PC-3 (cell line): Measurements from ENCODE around the gene COPS3. TPM values are rescaled to one million over a fixed set of nuclear protein-coding genes. Genes with fewer than 3 reads are reported as not detected.
A peak's percentile ranks its signal among the peaks of the same experiment; 100 is the strongest.

Experiments used
- ATAC-seq: fragments of 200-7000 bp; cut with Tn5 transposase; 2 replicates; pipeline ENCODE4 v1.9.1; 2020; ENCODE audit warnings: mild to moderate bottlenecking, moderate library complexity
- BruUV-seq: library from RNA; stranded (reverse); fragments of 400-500 nt; replicated peaks from 2 replicates; lab custom pipeline; 2021; lab: Mats Ljungman, UMichigan
- CTCF ChIA-PET: fragments of 300-600 bp; sonication (Branson Sonifier 250); formaldehyde crosslinking; loops from one replicate; lab custom pipeline; 2022; ENCODE audit warnings: antibody characterized with exemption; lab: Charles Lee
- POLR2A ChIA-PET: fragments of 300-600 bp; sonication (Branson Sonifier 250); formaldehyde crosslinking; loops from one replicate; lab custom pipeline; 2022; ENCODE audit warnings: antibody characterized with exemption; ENCODE audit not compliant: unreplicated experiment; lab: Charles Lee
- DNase-seq: peaks from one replicate; pipeline ENCODE4 v3.0.0-alpha.2; 2015
- H2AFZ ChIP-seq: fragments of 300-600 bp; sonication (generic); 2 replicates; pipeline ENCODE4 v1.6.0; 2016; ENCODE audit warnings: antibody characterized with exemption, low read length
- H3F3A ChIP-seq: fragments of 300-600 bp; sonication (generic); one replicate; pipeline ENCODE4 v1.6.0; 2017; ENCODE audit warnings: antibody characterized with exemption, low read length, control low read depth, mild to moderate bottlenecking; ENCODE audit not compliant: unreplicated experiment
- H3K27ac ChIP-seq: fragments of 300-600 bp; sonication (generic); 2 replicates; pipeline ENCODE4 v1.5.1; 2016; ENCODE audit warnings: mild to moderate bottlenecking, low read length
- H3K27me3 ChIP-seq: fragments of 300-600 bp; sonication (generic); 2 replicates; pipeline ENCODE4 v1.6.1; 2016; ENCODE audit warnings: low read length, mixed read lengths
- H3K36me3 ChIP-seq: fragments of 300-600 bp; sonication (generic); 2 replicates; pipeline ENCODE4 v1.6.1; 2016; ENCODE audit warnings: low read depth, mixed run types, low read length, mixed read lengths
- H3K4me1 ChIP-seq: fragments of 300-600 bp; sonication (generic); 2 replicates; pipeline ENCODE4 v1.5.1; 2016; ENCODE audit warnings: low read length; ENCODE audit not compliant: insufficient read depth
- H3K4me2 ChIP-seq: fragments of 300-600 bp; sonication (generic); 2 replicates; pipeline ENCODE4 v1.6.0; 2016; ENCODE audit warnings: low read length
- H3K4me3 ChIP-seq: fragments of 300-600 bp; sonication (generic); 2 replicates; pipeline ENCODE4 v1.5.1; 2016; ENCODE audit warnings: mild to moderate bottlenecking, low read length, mixed read lengths
- H3K79me2 ChIP-seq: fragments of 300-600 bp; sonication (generic); 2 replicates; pipeline ENCODE4 v1.6.1; 2017; ENCODE audit warnings: low read length, mixed read lengths
- H3K9ac ChIP-seq: fragments of 300-600 bp; sonication (generic); 2 replicates; pipeline ENCODE4 v1.6.0; 2016; ENCODE audit warnings: mild to moderate bottlenecking, low read length
- H3K9me2 ChIP-seq: fragments of 300-600 bp; sonication (generic); replicated peaks from 2 replicates; pipeline ENCODE4 v1.6.1; 2016; ENCODE audit warnings: mixed run types, low read length, mixed read lengths
- H3K9me3 ChIP-seq: fragments of 300-600 bp; sonication (generic); 2 replicates; pipeline ENCODE4 v1.6.1; 2016; ENCODE audit warnings: low read length, mixed read lengths
- H4K20me1 ChIP-seq: fragments of 300-600 bp; sonication (generic); 2 replicates; pipeline ENCODE4 v1.6.1; 2016; ENCODE audit warnings: low read length, mixed read lengths
- EZH2 ChIP-seq: fragments of 300-600 bp; sonication (generic); IDR thresholded peaks from one replicate; pipeline ENCODE4 v1.6.1; 2017; ENCODE audit warnings: antibody characterized with exemption, mild to moderate bottlenecking, low read length; ENCODE audit not compliant: unreplicated experiment
- EZH2phosphoT487 ChIP-seq: fragments of 300-600 bp; sonication (generic); IDR thresholded peaks from 2 replicates; pipeline ENCODE4 v1.6.1; 2018; ENCODE audit warnings: mild to moderate bottlenecking, antibody characterized with exemption, low read length, borderline replicate concordance
- intact Hi-C: fragments of 100-400 bp; cut with micrococcal nuclease; formaldehyde crosslinking; loops from 2 replicates; pipeline ENCODE4 v1.9.0; 2023
- total RNA-seq: library from RNA; depleted of rRNA; stranded (reverse); fragments of >200 nt; gene quantifications from 2 replicates; pipeline ENCODE4 v1.2.3, GENCODE V29; 2014
- TF ChIP-seq, protein P1 (sequence below): fragments of 300-600 bp; sonication (generic); conservative IDR thresholded peaks from 2 replicates; pipeline ENCODE4 v1.5.1; 2017; ENCODE audit warnings: antibody characterized with exemption, low read depth, mild to moderate bottlenecking, low read length

Gene COPS3
- total RNA-seq, 1 experiment from 2014 or later = 205 TPM

DNA sequence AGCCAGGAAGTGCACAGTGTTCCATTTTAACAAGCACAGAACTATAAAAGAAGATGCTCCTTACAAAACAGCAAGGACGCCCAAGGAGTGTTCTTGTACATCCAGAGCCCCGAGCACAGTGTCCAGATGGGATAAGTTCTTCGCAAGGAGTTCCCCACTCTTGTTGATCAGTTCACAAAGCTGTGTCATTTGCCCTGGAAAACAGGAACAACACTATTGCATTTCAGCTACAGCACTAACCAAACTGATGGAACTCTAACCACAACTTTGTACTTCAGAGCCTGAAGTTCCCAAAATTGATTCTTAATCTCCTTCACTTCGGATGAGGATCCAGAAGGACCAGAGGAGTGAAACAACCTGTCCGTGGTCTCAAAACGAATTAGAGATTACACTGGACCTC, 5.1 kb downstream of the COPS3 start:
- no peak overlapping the region for H3K27ac ChIP-seq
- H3K9me3 ChIP-seq = no peaks in the 10 kb centered on the region
- no peaks in the 10 kb centered on the region for H3K27me3 ChIP-seq
- peaks cover 83% of the 10 kb centered on the region for H3K79me2 ChIP-seq
- no peak overlapping the region for H2AFZ ChIP-seq
- no peak for ATAC-seq
- no peak overlapping the region for H3K4me2 ChIP-seq
- DNase-seq = no peak
- peaks cover 11% of the 10 kb centered on the region for H3K4me1 ChIP-seq
- peaks cover 36% of the 10 kb centered on the region for H3K36me3 ChIP-seq
- no peak overlapping the region for H3K9ac ChIP-seq
- no peak overlapping the region for H3K4me3 ChIP-seq
- ChIA-PET POLR2A (no interaction called here), CTCF (interaction anchor here (0.6 kb wide), 1 partner anchor 8 kb away, joined by 4 read pairs; no protein-coding TSS in a partner anchor)
- H3F3A ChIP-seq = no peaks in the 10 kb centered on the region
- intact Hi-C loops = no loop called here
- H3K9me2 ChIP-seq = no peaks in the 10 kb centered on the region
- no TSS peak for BruUV-seq
- TF ChIP-seq EZH2 (no peak), EZH2phosphoT487 (no peak)
- TF ChIP-seq, protein P1, sequence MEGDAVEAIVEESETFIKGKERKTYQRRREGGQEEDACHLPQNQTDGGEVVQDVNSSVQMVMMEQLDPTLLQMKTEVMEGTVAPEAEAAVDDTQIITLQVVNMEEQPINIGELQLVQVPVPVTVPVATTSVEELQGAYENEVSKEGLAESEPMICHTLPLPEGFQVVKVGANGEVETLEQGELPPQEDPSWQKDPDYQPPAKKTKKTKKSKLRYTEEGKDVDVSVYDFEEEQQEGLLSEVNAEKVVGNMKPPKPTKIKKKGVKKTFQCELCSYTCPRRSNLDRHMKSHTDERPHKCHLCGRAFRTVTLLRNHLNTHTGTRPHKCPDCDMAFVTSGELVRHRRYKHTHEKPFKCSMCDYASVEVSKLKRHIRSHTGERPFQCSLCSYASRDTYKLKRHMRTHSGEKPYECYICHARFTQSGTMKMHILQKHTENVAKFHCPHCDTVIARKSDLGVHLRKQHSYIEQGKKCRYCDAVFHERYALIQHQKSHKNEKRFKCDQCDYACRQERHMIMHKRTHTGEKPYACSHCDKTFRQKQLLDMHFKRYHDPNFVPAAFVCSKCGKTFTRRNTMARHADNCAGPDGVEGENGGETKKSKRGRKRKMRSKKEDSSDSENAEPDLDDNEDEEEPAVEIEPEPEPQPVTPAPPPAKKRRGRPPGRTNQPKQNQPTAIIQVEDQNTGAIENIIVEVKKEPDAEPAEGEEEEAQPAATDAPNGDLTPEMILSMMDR = no peak
- H4K20me1 ChIP-seq = peaks cover 47% of the 10 kb centered on the region

DNA sequence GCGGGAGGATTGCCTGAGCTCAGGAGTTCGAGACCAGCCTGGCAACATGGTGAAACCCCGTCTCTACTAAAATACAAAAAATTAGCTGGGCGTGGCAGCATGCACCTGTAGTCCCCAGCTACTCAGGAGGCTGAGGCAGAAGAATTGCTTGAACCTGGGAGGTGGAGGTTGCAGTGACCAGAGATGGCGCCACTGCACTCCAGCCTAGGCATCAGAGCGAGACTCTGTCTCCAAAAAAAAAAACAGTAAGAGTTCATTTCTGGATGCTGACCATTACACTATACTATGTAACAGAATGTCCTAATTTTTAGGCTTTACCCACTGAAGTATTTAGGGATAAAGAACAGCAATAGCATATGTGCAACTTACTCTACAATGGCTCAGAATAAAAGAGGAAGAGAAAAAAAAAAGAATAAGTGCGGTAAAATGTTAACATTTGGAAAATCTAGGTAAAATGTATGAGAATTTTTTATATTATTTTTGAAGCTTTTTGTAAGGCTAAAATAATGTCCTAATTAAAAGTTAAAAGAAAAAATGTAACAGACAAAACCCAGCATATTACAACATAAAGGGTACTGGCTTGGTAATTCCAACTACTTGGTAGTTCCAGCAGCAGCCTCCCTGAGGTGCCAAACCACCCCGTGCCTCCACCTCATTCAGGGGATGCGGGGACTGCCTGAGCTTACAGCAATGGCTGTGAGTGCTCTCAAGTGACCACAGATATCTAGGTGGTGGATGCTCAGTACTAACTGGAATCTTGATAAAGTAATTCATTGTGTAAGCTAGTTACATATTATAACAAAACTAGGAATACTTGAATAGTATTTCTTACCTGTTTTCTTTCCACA, 10.9 kb downstream of the COPS3 start:
- no peak for ATAC-seq
- CTCF ChIA-PET = no interaction called here
- no peak overlapping the region for H2AFZ ChIP-seq
- no peak overlapping the region for H3K4me3 ChIP-seq
- no peaks in the 10 kb centered on the region for H3K9me2 ChIP-seq
- TF ChIP-seq EZH2 = no peak
- TF ChIP-seq, protein P1 = peak; percentile 60
- peak; percentile 37 for DNase-seq
- peaks cover 30% of the 10 kb centered on the region for H3K79me2 ChIP-seq
- H3K36me3 ChIP-seq = peaks cover 69% of the 10 kb centered on the region
- H3K4me1 ChIP-seq = no peaks in the 10 kb centered on the region
- no peak overlapping the region for H3K9ac ChIP-seq
- no peaks in the 10 kb centered on the region for H3K27me3 ChIP-seq
- H3K4me2 ChIP-seq = no peak overlapping the region
- H3K9me3 ChIP-seq = no peaks in the 10 kb centered on the region
- peaks cover 14% of the 10 kb centered on the region; the same call in 1 of the 2 replicates for H4K20me1 ChIP-seq
- no peaks in the 10 kb centered on the region for H3F3A ChIP-seq
- POLR2A ChIA-PET = no interaction called here
- no TSS peak for BruUV-seq
- intact Hi-C loops = no loop called here
- no peak overlapping the region for H3K27ac ChIP-seq

DNA sequence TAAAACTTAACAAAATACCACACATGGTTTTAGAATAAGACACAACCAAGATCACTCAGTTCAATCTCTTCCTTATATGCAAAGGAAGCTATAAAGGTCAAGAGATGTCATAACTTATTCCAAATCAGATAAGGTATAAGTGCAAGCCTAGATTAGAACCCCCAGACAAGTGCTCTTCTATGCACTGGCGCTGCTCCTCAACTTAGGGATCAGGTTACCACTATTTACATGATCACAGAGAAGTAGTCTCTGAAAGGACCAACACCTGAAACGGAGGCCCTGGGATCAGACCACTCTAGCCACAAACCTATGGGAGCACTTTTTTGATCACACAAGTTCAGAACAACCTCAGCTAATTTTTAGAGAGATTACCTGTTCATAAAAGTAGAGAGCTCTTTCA, 16.6 kb downstream of the COPS3 start:
- H3K4me1 ChIP-seq = no peaks in the 10 kb centered on the region
- H3K4me3 ChIP-seq = no peak overlapping the region
- no peaks in the 10 kb centered on the region for H3K9me3 ChIP-seq
- ATAC-seq = no peak
- no peaks in the 10 kb centered on the region for H3F3A ChIP-seq
- H3K79me2 ChIP-seq = no peaks in the 10 kb centered on the region
- H3K27me3 ChIP-seq = no peaks in the 10 kb centered on the region
- H4K20me1 ChIP-seq = no peaks in the 10 kb centered on the region
- no peak for TF ChIP-seq EZH2
- TF ChIP-seq, protein P1 = no peak
- TF ChIP-seq EZH2phosphoT487 = no peak
- no peak overlapping the region for H3K27ac ChIP-seq
- no peak overlapping the region for H2AFZ ChIP-seq
- peaks cover 66% of the 10 kb centered on the region for H3K36me3 ChIP-seq
- H3K9me2 ChIP-seq = no peaks in the 10 kb centered on the region
- BruUV-seq = no TSS peak
- H3K9ac ChIP-seq = no peak overlapping the region
- intact Hi-C loops = no loop called here
- ChIA-PET POLR2A (no interaction called here), CTCF (no interaction called here)
- no peak for DNase-seq
- H3K4me2 ChIP-seq = no peak overlapping the region
